GM21786 (cell line): ENCODE data around the gene PI4KA.
A peak's percentile ranks its signal among the peaks of the same experiment; 100 is the strongest.
"Not testable (repeated sequence)": the region's sequence is repeated elsewhere in the genome, so short reads cannot be mapped to it uniquely, and the experiment has no call there.

Source experiments
- ATAC-seq: cut with Tn5 transposase; IDR thresholded peaks from one replicate; pipeline ENCODE4 v1.9.1; 2021; ENCODE audit not compliant: unreplicated experiment

PI4KA gene

GRCh38 chr22:20752104-20752741 lies 106.4 kb downstream of the PI4KA start:
- ATAC-seq, result no peak

- ATAC-seq, result no peak
These were observed 107.3 kb downstream of the PI4KA start for GRCh38 chr22:20751185-20751851.

GRCh38 chr22:20750461-20751184 lies 108.0 kb downstream of the PI4KA start:
- no peak for ATAC-seq

- ATAC-seq, result no peak
These were observed 109.2 kb downstream of the PI4KA start for GRCh38 chr22:20749453-20749852.

- ATAC-seq, result peak; percentile 65
These were observed 109.7 kb downstream of the PI4KA start for GRCh38 chr22:20748731-20749428.

- ATAC-seq, result no peak
These were observed 110.5 kb downstream of the PI4KA start for GRCh38 chr22:20748082-20748481.

- no peak for ATAC-seq
These were observed 111.4 kb downstream of the PI4KA start for GRCh38 chr22:20747223-20747622.

GRCh38 chr22:20746431-20747189 lies 112.0 kb downstream of the PI4KA start:
- ATAC-seq, result no peak

GRCh38 chr22:20745119-20745518 lies 113.5 kb downstream of the PI4KA start:
- ATAC-seq, result no peak

GRCh38 chr22:20744456-20744855 lies 114.2 kb downstream of the PI4KA start:
- ATAC-seq, result no peak

GRCh38 chr22:20742764-20743163 lies 115.8 kb downstream of the PI4KA start:
- ATAC-seq, result no peak

- no peak for ATAC-seq
These were observed 116.7 kb downstream of the PI4KA start for GRCh38 chr22:20741634-20742581.

- ATAC-seq, result no peak
These were observed 117.5 kb downstream of the PI4KA start for GRCh38 chr22:20741008-20741633.

- ATAC-seq, result no peak
These were observed 118.2 kb downstream of the PI4KA start for GRCh38 chr22:20740222-20740951.

GRCh38 chr22:20738394-20739089 lies 120.1 kb downstream of the PI4KA start:
- no peak for ATAC-seq

- ATAC-seq, result not testable (repeated sequence)
These were observed 121.7 kb downstream of the PI4KA start for GRCh38 chr22:20736891-20737290.

- ATAC-seq, result not testable (repeated sequence)
These were observed 123.1 kb downstream of the PI4KA start for GRCh38 chr22:20735356-20736162.
